Common myeloid progenitor, CD34-positive (primary cell): ENCODE results near the gene B4GAT1. TPM values are rescaled to one million over a fixed set of nuclear protein-coding genes. Genes with fewer than 3 reads are reported as not detected.
"Not testable (repeated sequence)": the region's sequence is repeated elsewhere in the genome, so short reads cannot be mapped to it uniquely, and the experiment has no call there.

Experiments used
- CTCF ChIA-PET: fragments of 350-600 bp; sonication (Branson Sonifier 250); formaldehyde crosslinking; loops from one replicate; lab custom pipeline; 2021; ENCODE audit warnings: antibody characterized with exemption; lab: Charles Lee
- POLR2A ChIA-PET: fragments of 350-600 bp; sonication (Branson Sonifier 250); formaldehyde crosslinking; loops from one replicate; lab custom pipeline; 2021; ENCODE audit warnings: antibody characterized with exemption; lab: Charles Lee
- DNase-seq, 3 donors: peaks; one replicate each; pipeline versions ENCODE4 v3.0.0 to v3.0.0-alpha.2; 2013
- H3K27ac ChIP-seq, 2 experiments: 1 replicate in 1 of 2; 2 replicates in 1 of 2; pipeline ENCODE4 v1.7.0; 2013; ENCODE audit warnings: inconsistent platforms in 2 of 2, low read length in 2 of 2, mild to moderate bottlenecking in 2 of 2, low read depth in 1 of 2, moderate library complexity in 1 of 2; ENCODE audit not compliant: severe bottlenecking in 2 of 2, insufficient read depth in 1 of 2, poor library complexity in 1 of 2
- H3K27me3 ChIP-seq, 5 experiments: replicated peaks in 2 of 5; 1 replicate in 3 of 5; 2 replicates in 2 of 5; pipeline versions ENCODE4 v1.6.1 to v1.7.0; 2013; ENCODE audit warnings: low read length in 4 of 5, mild to moderate bottlenecking in 2 of 5, moderate library complexity in 2 of 5, inconsistent platforms in 1 of 5; ENCODE audit not compliant: insufficient read depth in 5 of 5, control insufficient read depth in 4 of 5
- H3K36me3 ChIP-seq, 4 experiments: 1 replicate in 2 of 4; 2 replicates in 2 of 4; pipeline versions ENCODE4 v1.6.1 to v1.7.0; 2013; ENCODE audit warnings: low read length in 3 of 4, control low read depth in 1 of 4, mild to moderate bottlenecking in 1 of 4; ENCODE audit not compliant: control insufficient read depth in 4 of 4, insufficient read depth in 4 of 4
- H3K4me1 ChIP-seq, 4 experiments: 1 replicate in 3 of 4; 2 replicates in 1 of 4; pipeline versions ENCODE4 v1.6.1 to v1.7.1; 2013; ENCODE audit warnings: low read length in 3 of 4, mild to moderate bottlenecking in 3 of 4, control low read depth in 1 of 4, inconsistent platforms in 1 of 4, moderate library complexity in 1 of 4; ENCODE audit not compliant: control insufficient read depth in 4 of 4, insufficient read depth in 4 of 4; ENCODE audit errors: control extremely low read depth in 1 of 4
- H3K4me3 ChIP-seq, 7 experiments: 1 replicate in 4 of 7; 2 replicates in 3 of 7; pipeline versions ENCODE4 v1.5.1 to v1.7.0; 2013; ENCODE audit warnings: mild to moderate bottlenecking in 7 of 7, low read length in 6 of 7, moderate library complexity in 6 of 7, inconsistent platforms in 2 of 7, low read depth in 2 of 7, control low read depth in 1 of 7; ENCODE audit not compliant: insufficient read depth in 4 of 7, control insufficient read depth in 1 of 7; ENCODE audit errors: extremely low read depth in 1 of 7
- H3K9me3 ChIP-seq, 5 experiments: 1 replicate in 4 of 5; 2 replicates in 1 of 5; pipeline versions ENCODE4 v1.6.1 to v1.7.1; 2013; ENCODE audit warnings: low read length in 4 of 5, mild to moderate bottlenecking in 2 of 5, inconsistent platforms in 1 of 5, low read depth in 1 of 5, moderate library complexity in 1 of 5; ENCODE audit not compliant: control insufficient read depth in 4 of 5, insufficient read depth in 2 of 5; ENCODE audit errors: control extremely low read depth in 1 of 5
- WGBS: methylation state at CpG from one replicate; pipeline ENCODE4 v1.1.5; 2013; ENCODE audit not compliant: insufficient coverage; 5-methylcytosine and 5-hydroxymethylcytosine counted together
- polyA plus RNA-seq: library from polyadenylated mRNA; unstranded; fragments of 120-200 nt; gene quantifications from one replicate; pipeline ENCODE4 v1.2.1, GENCODE V29; 2013

B4GAT1 gene
- polyA plus RNA-seq, result 8.1 TPM

- Histone ChIP-seq H3K4me1 (peaks cover 6 to 41% (median 32%) of the 10 kb centered on the region in 4 experiments), H3K27ac (peak within 1 kb of the TSS in 1 of 2 experiments; percentile 73), H3K4me3 (peak within 1 kb of the TSS; percentile 79 to 94 (median 89)), H3K9me3 (no peaks in the 10 kb centered on the region), H3K27me3 (no peaks in the 10 kb centered on the region), H3K36me3 (peaks cover 0 to 3% (median 1%) of the 10 kb centered on the region in 4 experiments)
- DNase-seq, result peak; percentile 89 to 98 (median 97)
- 0% methylated on average over 70 of the region's 101 CpGs for WGBS
- CTCF ChIA-PET, result interaction anchor here (0.7 to 7.2 kb wide), 3 partner anchors 10 to 38 kb away, joined by 3 to 34 read pairs (median 3); no protein-coding TSS in a partner anchor
- POLR2A ChIA-PET, result interaction anchor here (1.4 kb wide), 1 partner anchor 24 kb away, joined by 4 read pairs; the partner anchor contains the start of gene SLC29A2
Measured at GRCh38 chr11:66347425-66348276, at the start of gene B4GAT1. B4GAT1 (minus strand) TSS chr11:66347629; CDS start chr11:66347545, 84 bp downstream.

GRCh38 chr11:66393954-66394353 is 46.5 kb upstream of the B4GAT1 start:
- H3K36me3 ChIP-seq, result no peaks in the 10 kb centered on the region
- DNase-seq, result no peak
- no peaks in the 10 kb centered on the region for H3K4me1 ChIP-seq
- H3K27me3 ChIP-seq, result peaks cover 0 to 20% (median 0%) of the 10 kb centered on the region in 5 experiments
- ChIA-PET POLR2A (no interaction called here), CTCF (interaction anchor here (0.6 to 1.5 kb wide), 3 partner anchors 10 to 297 kb away, joined by 3 to 4 read pairs (median 3); no protein-coding TSS in a partner anchor)
- no peak overlapping the region for H3K27ac ChIP-seq
- no CpG with 5 or more reads among the region's 3 CpGs for WGBS
- H3K4me3 ChIP-seq, result no peak overlapping the region
- H3K9me3 ChIP-seq, result no peaks in the 10 kb centered on the region

- POLR2A ChIA-PET, result no interaction called here
- WGBS, result 80% methylated on average over 1 of the region's 6 CpGs
- Histone ChIP-seq H3K9me3 (no peaks in the 10 kb centered on the region), H3K4me1 (peaks cover 0 to 4% (median 2%) of the 10 kb centered on the region in 4 experiments), H3K36me3 (no peaks in the 10 kb centered on the region), H3K27ac (no peak overlapping the region), H3K27me3 (peaks cover 0 to 21% (median 2%) of the 10 kb centered on the region in 5 experiments), H3K4me3 (no peak overlapping the region)
- CTCF ChIA-PET, result interaction anchor here (5.6 kb wide), 1 partner anchor 17 kb away, joined by 30 read pairs; no protein-coding TSS in a partner anchor
- DNase-seq, result no peak
Measured at GRCh38 chr11:66391322-66391721, 43.9 kb upstream of the B4GAT1 start.

GRCh38 chr11:66388780-66389386 is 41.5 kb upstream of the B4GAT1 start:
- POLR2A ChIA-PET, result interaction anchor here (1.2 kb wide), 1 partner anchor 50 kb away, joined by 4 read pairs; the partner anchor contains the start of gene MRPL11
- peaks cover 0 to 13% (median 1%) of the 10 kb centered on the region in 5 experiments for H3K27me3 ChIP-seq
- peak; percentile 77 to 91 (median 86) for DNase-seq
- CTCF ChIA-PET, result interaction anchor here (0.5 to 5.6 kb wide), 22 partner anchors 9 to 657 kb away, joined by 3 to 30 read pairs (median 4); partner anchors contain the start of gene SLC29A2
- H3K4me1 ChIP-seq, result peaks cover 0 to 7% (median 4%) of the 10 kb centered on the region in 4 experiments
- no peak overlapping the region for H3K4me3 ChIP-seq
- H3K27ac ChIP-seq, result no peak overlapping the region
- no peaks in the 10 kb centered on the region for H3K9me3 ChIP-seq
- 42% methylated on average over 7 of the region's 8 CpGs for WGBS
- no peaks in the 10 kb centered on the region for H3K36me3 ChIP-seq

GRCh38 chr11:66386171-66387069 is 39.0 kb upstream of the B4GAT1 start:
- Histone ChIP-seq H3K4me1 (peaks cover 0 to 7% (median 4%) of the 10 kb centered on the region in 4 experiments), H3K36me3 (no peaks in the 10 kb centered on the region), H3K27me3 (peaks cover 0 to 7% (median 0%) of the 10 kb centered on the region in 5 experiments), H3K27ac (no peak overlapping the region), H3K4me3 (peak overlapping the region in 4 of 7 experiments; percentile 35 to 63 (median 49)), H3K9me3 (no peaks in the 10 kb centered on the region)
- 5% methylated on average over 17 of the region's 20 CpGs for WGBS
- POLR2A ChIA-PET, result no interaction called here
- CTCF ChIA-PET, result interaction anchor here (1.0 to 5.6 kb wide), 16 partner anchors 9 to 75 kb away, joined by 3 to 30 read pairs (median 6); partner anchors contain the start of genes B4GAT1 and SLC29A2
- DNase-seq, result peak; percentile 78 to 90 (median 79)

- H3K36me3 ChIP-seq, H3K4me1 ChIP-seq, H3K4me3 ChIP-seq, H3K9me3 ChIP-seq, H3K27me3 ChIP-seq, H3K27ac ChIP-seq, POLR2A ChIA-PET, DNase-seq: not testable (repeated sequence)
- WGBS, result 85% methylated on average over 8 of the region's 13 CpGs
- CTCF ChIA-PET, result interaction anchor here (0.8 to 2.0 kb wide), 7 partner anchors 10 to 408 kb away, joined by 3 to 5 read pairs (median 4); no protein-coding TSS in a partner anchor
Measured at GRCh38 chr11:66384316-66384715, 36.9 kb upstream of the B4GAT1 start.
